SK-N-SH (cell line): ENCODE data around the gene BEST1. TPM values are rescaled to one million over a fixed set of nuclear protein-coding genes. Genes with fewer than 3 reads are reported as not detected.

ENCODE experiments used
- CTCF ChIA-PET: fragments of 300-600, 350-600 bp; formaldehyde crosslinking; extraction: SDS; loops from one replicate; lab custom pipeline; 2021; lab: Yijun Ruan, JAX
- POLR2A ChIA-PET: fragments of 350-600 bp; sonication (Branson Sonifier 250); formaldehyde crosslinking; extraction: SDS; loops from one replicate; lab custom pipeline; 2020; ENCODE audit warnings: antibody characterized with exemption, inconsistent platforms; lab: Yijun Ruan, JAX
- DNase-seq: peaks from one replicate; pipeline ENCODE4 v3.0.0; 2012
- H2AFZ ChIP-seq: fragments of 200-600 bp; sonication (generic); 2 replicates; pipeline ENCODE4 v1.8.1; 2016; ENCODE audit warnings: antibody characterized with exemption, mild to moderate bottlenecking, low read depth
- H3F3A ChIP-seq: fragments of 200-600 bp; sonication (generic); replicated peaks from 2 replicates; pipeline ENCODE3; 2016; ENCODE audit warnings: antibody characterized with exemption, mild to moderate bottlenecking; ENCODE audit not compliant: insufficient read depth
- H3K27ac ChIP-seq, 2 experiments: fragments of 200-500 bp in 1 of 2; fragments of 200-600 bp in 1 of 2; sonication (Bioruptor generic) in 1 of 2; sonication (generic), shearing (Covaris generic) in 1 of 2; 2 replicates each; pipeline versions ENCODE4 v1.5.1 to v1.6.1; 2014 to 2016; ENCODE audit warnings: low read depth in 2 of 2, inconsistent platforms in 1 of 2, low read length in 1 of 2, mild to moderate bottlenecking in 1 of 2, mixed read lengths in 1 of 2
- H3K27me3 ChIP-seq: fragments of 200-600 bp; sonication (generic), shearing (Covaris generic); 2 replicates; pipeline ENCODE4 v1.6.1; 2016; ENCODE audit warnings: mixed run types; ENCODE audit not compliant: insufficient read depth
- H3K36me3 ChIP-seq, 2 experiments: fragments of 200-500 bp in 1 of 2; fragments of 200-600 bp in 1 of 2; sonication (Bioruptor generic) in 1 of 2; sonication (generic) in 1 of 2; replicated peaks in 1 of 2; 2 replicates each; pipeline versions ENCODE3 to v1.5.1; 2014 to 2016; ENCODE audit warnings: low read length in 1 of 2, mild to moderate bottlenecking in 1 of 2; ENCODE audit not compliant: insufficient read depth in 2 of 2, control insufficient read depth in 1 of 2
- H3K4me1 ChIP-seq, 2 experiments: fragments of 200-500 bp in 1 of 2; fragments of 200-600 bp in 1 of 2; sonication (Bioruptor generic) in 1 of 2; sonication (generic), shearing (Covaris generic) in 1 of 2; 2 replicates each; pipeline versions ENCODE4 v1.5.1 to v1.6.1; 2014 to 2016; ENCODE audit warnings: low read depth in 1 of 2, low read length in 1 of 2, mixed run types in 1 of 2; ENCODE audit not compliant: insufficient read depth in 2 of 2, control insufficient read depth in 1 of 2
- H3K4me2 ChIP-seq: fragments of 200-600 bp; sonication (generic), shearing (Covaris generic); 2 replicates; pipeline ENCODE4 v1.6.1; 2017; ENCODE audit warnings: mixed run types
- H3K4me3 ChIP-seq, 2 experiments: fragments of 200-500 bp in 1 of 2; fragments of 200-600 bp in 1 of 2; sonication (Bioruptor generic) in 1 of 2; sonication (generic), shearing (Covaris generic) in 1 of 2; 2 replicates each; pipeline versions ENCODE4 v1.5.1 to v1.8.1; 2014 to 2016; ENCODE audit warnings: low read depth in 2 of 2, inconsistent platforms in 1 of 2, low read length in 1 of 2, mild to moderate bottlenecking in 1 of 2, mixed read lengths in 1 of 2, moderate library complexity in 1 of 2
- H3K79me2 ChIP-seq: fragments of 200-600 bp; sonication (generic); 2 replicates; pipeline ENCODE4 v1.8.1; 2017; ENCODE audit warnings: mild to moderate bottlenecking; ENCODE audit not compliant: insufficient read depth
- H3K9ac ChIP-seq: fragments of 200-600 bp; sonication (generic); 2 replicates; pipeline ENCODE4 v1.6.1; 2017; ENCODE audit warnings: mixed run types
- H3K9me2 ChIP-seq: fragments of 200-600 bp; sonication (generic); 2 replicates; pipeline ENCODE4 v1.6.1; 2017; ENCODE audit warnings: mixed run types
- H3K9me3 ChIP-seq: fragments of 200-600 bp; sonication (generic); 2 replicates; pipeline ENCODE4 v1.6.1; 2017; ENCODE audit warnings: mixed run types, mild to moderate bottlenecking, moderate library complexity
- H4K20me1 ChIP-seq: fragments of 200-600 bp; sonication (generic); 2 replicates; pipeline ENCODE4 v1.6.1; 2017; ENCODE audit warnings: mild to moderate bottlenecking, mixed run types; ENCODE audit not compliant: insufficient read depth
- CTCF ChIP-seq: fragments of 200-600 bp; sonication (generic); IDR thresholded peaks from 2 replicates; pipeline ENCODE4 v1.6.1; 2017; ENCODE audit warnings: antibody characterized with exemption, mild to moderate bottlenecking, moderate library complexity
- ELF1 ChIP-seq: IDR thresholded peaks from 2 replicates; pipeline ENCODE4 v1.4.0; 2012
- FOXJ3 ChIP-seq: sonication (generic); formaldehyde crosslinking; IDR thresholded peaks from 2 replicates; pipeline ENCODE4 v1.5.1; 2020; ENCODE audit warnings: mild to moderate bottlenecking, missing genetic modification reagents
- FOXM1 ChIP-seq: IDR thresholded peaks from 2 replicates; pipeline ENCODE4 v1.4.0; 2012; ENCODE audit warnings: low read depth, mild to moderate bottlenecking
- GABPA ChIP-seq: IDR thresholded peaks from 2 replicates; pipeline ENCODE4 v1.4.0; 2012; ENCODE audit warnings: low read depth, mild to moderate bottlenecking
- JUND ChIP-seq: IDR thresholded peaks from 2 replicates; pipeline ENCODE4 v1.4.0; 2012
- MAX ChIP-seq: IDR thresholded peaks from 2 replicates; pipeline ENCODE4 v1.4.0; 2012; ENCODE audit warnings: low read depth
- MEF2A ChIP-seq: IDR thresholded peaks from 2 replicates; pipeline ENCODE4 v1.4.0; 2012; ENCODE audit warnings: low read depth, borderline replicate concordance
- MXI1 ChIP-seq: IDR thresholded peaks from 2 replicates; pipeline ENCODE4 v1.6.1; 2012; ENCODE audit warnings: mild to moderate bottlenecking, low read depth, low read length, improper control_type of control experiment
- NFIC ChIP-seq: IDR thresholded peaks from 2 replicates; pipeline ENCODE4 v1.4.0; 2012; ENCODE audit warnings: borderline replicate concordance
- RAD21 ChIP-seq: IDR thresholded peaks from 2 replicates; pipeline ENCODE4 v1.6.1; 2012; ENCODE audit warnings: mild to moderate bottlenecking, low read length
- RCOR1 ChIP-seq: fragments of 150-350 bp; IDR thresholded peaks from 2 replicates; pipeline ENCODE4 v1.6.1; 2017; ENCODE audit warnings: antibody characterized with exemption, low read length
- REST ChIP-seq: IDR thresholded peaks from 2 replicates; pipeline ENCODE4 v1.6.1; 2012; ENCODE audit warnings: mild to moderate bottlenecking, low read depth, low read length, moderate library complexity
- RFX5 ChIP-seq: IDR thresholded peaks from 2 replicates; pipeline ENCODE4 v1.6.1; 2012; ENCODE audit warnings: mild to moderate bottlenecking, improper control_type of control experiment, low read length
- SIN3A ChIP-seq: IDR thresholded peaks from 2 replicates; pipeline ENCODE4 v1.6.1; 2012; ENCODE audit warnings: low read depth, mild to moderate bottlenecking, low read length, moderate library complexity, borderline replicate concordance
- TAF1 ChIP-seq: IDR thresholded peaks from 2 replicates; pipeline ENCODE4 v1.6.1; 2012; ENCODE audit warnings: low read depth, mild to moderate bottlenecking, low read length, moderate library complexity, borderline replicate concordance
- USF2 ChIP-seq: fragments of 150-350 bp; IDR thresholded peaks from 2 replicates; pipeline ENCODE4 v1.6.1; 2017; ENCODE audit warnings: antibody characterized with exemption, low read length, low read depth, borderline replicate concordance
- ZBTB33 ChIP-seq: IDR thresholded peaks from 2 replicates; pipeline ENCODE4 v1.4.0; 2012; ENCODE audit warnings: low read depth, borderline replicate concordance
- WGBS: methylation state at CpG from one replicate; pipeline ENCODE4 v1.1.6; 2017; ENCODE audit warnings: low lambda C conversion rate; 5-methylcytosine and 5-hydroxymethylcytosine counted together
- polyA plus RNA-seq, 3 experiments: library from polyadenylated mRNA; depleted of rRNA; stranded (reverse); fragments of >200 nt; gene quantifications; 2 replicates each; pipeline ENCODE4 v1.2.3, GENCODE V29; 2012

BEST1 gene
- polyA plus RNA-seq, 1 of the 3 experiments (the other 2 are of a cell fraction): 0.30 TPM

GRCh38 chr11:61904539-61905048 is 45.6 kb upstream of the BEST1 start:
- POLR2A ChIA-PET: no interaction called here
- Histone ChIP-seq H3K27me3 (no peaks in the 10 kb centered on the region), H3F3A (no peaks in the 10 kb centered on the region), H3K4me3 (no peak overlapping the region), H3K9me2 (no peaks in the 10 kb centered on the region), H3K4me1 (no peaks in the 10 kb centered on the region), H3K9me3 (no peaks in the 10 kb centered on the region), H3K79me2 (no peaks in the 10 kb centered on the region), H2AFZ (no peak overlapping the region), H4K20me1 (no peaks in the 10 kb centered on the region), H3K4me2 (no peak overlapping the region), H3K36me3 (peaks cover 0 to 8% of the 10 kb centered on the region in 2 experiments), H3K27ac (no peak overlapping the region), H3K9ac (no peak overlapping the region)
- TF ChIP-seq NFIC (no peak), REST (no peak), RCOR1 (no peak), CTCF (no peak), MXI1 (no peak), GABPA (no peak), RFX5 (no peak), TAF1 (no peak)
- WGBS: 88% methylated on average over 5 of the region's 19 CpGs
- CTCF ChIA-PET: interaction anchor here (0.7 to 12.1 kb wide), 9 partner anchors 18 to 203 kb away, joined by 3 to 543 read pairs (median 3); partner anchors contain the start of gene BEST1
- DNase-seq: no peak

GRCh38 chr11:61905067-61905696 is 45.0 kb upstream of the BEST1 start:
- Histone ChIP-seq H3K27me3 (no peaks in the 10 kb centered on the region), H4K20me1 (no peaks in the 10 kb centered on the region), H3F3A (no peaks in the 10 kb centered on the region), H3K9me3 (no peaks in the 10 kb centered on the region), H3K36me3 (peaks cover 0 to 8% of the 10 kb centered on the region in 2 experiments), H3K27ac (no peak overlapping the region), H3K79me2 (no peaks in the 10 kb centered on the region), H3K4me3 (no peak overlapping the region), H3K4me2 (no peak overlapping the region), H3K4me1 (no peaks in the 10 kb centered on the region), H2AFZ (no peak overlapping the region), H3K9ac (no peak overlapping the region), H3K9me2 (no peaks in the 10 kb centered on the region)
- WGBS: 96% methylated on average over 12 of the region's 13 CpGs
- DNase-seq: no peak
- CTCF ChIA-PET: interaction anchor here (0.7 to 12.1 kb wide), 8 partner anchors 21 to 203 kb away, joined by 3 to 543 read pairs (median 4); partner anchors contain the start of genes BEST1 and FTH1
- POLR2A ChIA-PET: no interaction called here
- TF ChIP-seq JUND: no peak
- TF ChIP-seq NFIC: no peak
- TF ChIP-seq ZBTB33: no peak
- no peak for TF ChIP-seq RFX5
- TF ChIP-seq USF2: no peak
- no peak for TF ChIP-seq RAD21
- no peak for TF ChIP-seq MEF2A
- no peak for TF ChIP-seq MAX
- TF ChIP-seq FOXM1: no peak
- no peak for TF ChIP-seq ELF1
- TF ChIP-seq FOXJ3 (CRISPR knock-in tag): no peak
- no peak for TF ChIP-seq SIN3A
